HL-60 (cell line): ENCODE results near the gene DHRS7B.

ENCODE experiments used
- DNase-seq, 2 experiments: peaks; one replicate each; pipeline ENCODE4 v3.0.0-alpha.2; 2010 to 2020; ENCODE audit warnings: low read depth in 1 of 2, low spot score in 1 of 2
- H3K27ac ChIP-seq: fragments of 250-450 bp; sonication (Bioruptor Pico); replicated peaks from 2 replicates; pipeline ENCODE4 v1.5.1; 2020; ENCODE audit warnings: mild to moderate bottlenecking, moderate library complexity
- H3K27me3 ChIP-seq: fragments of 250-450 bp; sonication (Bioruptor Pico); 2 replicates; pipeline ENCODE4 v1.5.1; 2021; ENCODE audit warnings: mild to moderate bottlenecking, moderate library complexity; ENCODE audit not compliant: insufficient read depth, poor library complexity, severe bottlenecking
- H3K4me3 ChIP-seq: replicated peaks from 2 replicates; pipeline ENCODE4 v1.5.1; 2011; ENCODE audit warnings: mild to moderate bottlenecking, control low read depth, low read length; ENCODE audit not compliant: insufficient read depth
- CTCF ChIP-seq: IDR thresholded peaks from one replicate; pipeline ENCODE4 v1.5.1; 2011; ENCODE audit warnings: low read length, control low read depth, inconsistent platforms; ENCODE audit not compliant: insufficient read depth
- GABPA ChIP-seq: IDR thresholded peaks from 2 replicates; pipeline ENCODE4 v1.6.1; 2012; ENCODE audit warnings: low read depth
- POLR2AphosphoS5 ChIP-seq: IDR thresholded peaks from 2 replicates; pipeline ENCODE4 v1.6.1; 2012; ENCODE audit warnings: low read depth
- REST ChIP-seq: IDR thresholded peaks from 2 replicates; pipeline ENCODE4 v1.6.1; 2012; ENCODE audit warnings: low read depth; ENCODE audit not compliant: insufficient replicate concordance
- SPI1 ChIP-seq: IDR thresholded peaks from 2 replicates; pipeline ENCODE4 v1.6.1; 2012; ENCODE audit warnings: low read depth, mild to moderate bottlenecking, borderline replicate concordance

Gene DHRS7B

GRCh38 chr17:21199311-21199710 lies 72.5 kb downstream of the DHRS7B start:
- Histone ChIP-seq H3K27ac (no peak overlapping the region), H3K4me3 (no peak overlapping the region), H3K27me3 (no peaks in the 10 kb centered on the region)
- no peak for TF ChIP-seq SPI1
- no peak for TF ChIP-seq CTCF
- no peak for TF ChIP-seq REST
- no peak for TF ChIP-seq POLR2AphosphoS5
- TF ChIP-seq GABPA: no peak
- DNase-seq: no peak

GRCh38 chr17:21199856-21200255 lies 73.1 kb downstream of the DHRS7B start:
- Histone ChIP-seq H3K4me3 (no peak overlapping the region), H3K27me3 (no peaks in the 10 kb centered on the region), H3K27ac (no peak overlapping the region)
- no peak for TF ChIP-seq REST
- TF ChIP-seq POLR2AphosphoS5: no peak
- DNase-seq: no peak

GRCh38 chr17:21200590-21201297 lies 74.0 kb downstream of the DHRS7B start:
- Histone ChIP-seq H3K27ac (no peak overlapping the region), H3K27me3 (no peaks in the 10 kb centered on the region), H3K4me3 (no peak overlapping the region)
- TF ChIP-seq POLR2AphosphoS5 (no peak), SPI1 (no peak), CTCF (no peak)
- no peak for DNase-seq

DNA sequence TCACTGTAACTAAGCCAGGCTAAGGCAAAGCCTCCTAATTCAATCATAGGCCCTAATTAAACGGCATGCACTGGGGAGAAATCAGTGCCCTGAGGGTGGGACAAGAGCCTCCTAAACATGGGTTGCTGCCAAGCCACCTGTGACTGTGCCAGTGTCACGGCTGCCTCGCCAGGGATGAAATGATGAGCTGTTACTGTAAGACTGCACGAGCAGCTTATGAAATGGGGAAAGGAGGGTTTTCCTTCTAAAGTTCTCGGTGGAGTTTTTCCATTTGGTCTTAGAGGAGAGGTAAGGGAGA lies 74.5 kb downstream of the DHRS7B start:
- DNase-seq: no peak
- Histone ChIP-seq H3K4me3 (no peak overlapping the region), H3K27me3 (no peaks in the 10 kb centered on the region), H3K27ac (no peak overlapping the region)
- TF ChIP-seq GABPA: no peak
- no peak for TF ChIP-seq POLR2AphosphoS5
- TF ChIP-seq REST: no peak
- no peak for TF ChIP-seq CTCF
- no peak for TF ChIP-seq SPI1
